Measurements from ENCODE around the gene ASL. TPM values are rescaled to one million over a fixed set of nuclear protein-coding genes. Genes with fewer than 3 reads are reported as not detected.

Gene ASL
- total RNA-seq, result 60.8 and 67.3 TPM in 2 replicates

DNA sequence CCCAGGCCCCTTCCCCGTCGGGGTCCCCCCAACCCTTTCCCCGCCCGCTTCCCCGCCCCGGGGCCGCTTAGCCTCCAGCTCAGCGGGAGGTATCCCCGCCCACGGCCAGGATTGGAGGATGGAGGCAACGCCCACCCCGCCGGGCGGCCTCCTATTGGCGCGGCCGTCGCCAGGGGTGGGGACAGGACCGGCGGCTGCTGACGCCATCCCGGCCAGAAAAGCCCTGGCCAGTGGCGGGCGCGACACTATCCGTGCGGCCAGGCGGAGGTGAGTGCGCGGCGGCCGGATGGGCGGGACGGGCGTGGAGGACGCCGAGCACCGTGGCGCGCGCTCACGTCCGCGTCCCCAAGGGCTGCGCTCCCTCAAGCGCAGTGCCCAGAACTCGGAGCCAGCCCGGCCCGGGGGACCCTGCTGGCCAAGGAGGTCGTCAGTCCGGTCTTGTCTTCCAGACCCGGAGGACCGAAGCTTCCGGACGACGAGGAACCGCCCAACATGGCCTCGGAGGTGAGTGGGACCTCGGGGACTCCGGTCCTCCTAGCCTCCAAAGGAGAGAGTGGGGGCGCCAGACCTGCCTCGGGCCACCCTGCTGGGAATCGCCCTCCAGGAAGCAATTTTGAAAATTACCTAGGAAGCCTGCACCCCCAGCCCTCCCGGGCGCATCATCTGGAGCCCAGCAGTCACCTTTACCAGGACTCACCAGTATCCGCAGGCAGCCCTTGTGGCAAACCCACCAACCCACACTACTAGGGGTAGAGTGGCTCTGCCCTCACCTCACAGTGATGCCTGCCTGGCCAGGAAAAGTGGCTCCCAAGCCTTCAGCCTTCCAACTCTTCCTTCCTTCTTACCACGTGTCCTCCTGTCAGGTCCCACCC lies at the start of gene ASL:
Gene ASL (plus strand): TSS at position 230 of the 872 bp plus-strand sequence. CDS start 263 bp downstream, at position 493.

DNA sequence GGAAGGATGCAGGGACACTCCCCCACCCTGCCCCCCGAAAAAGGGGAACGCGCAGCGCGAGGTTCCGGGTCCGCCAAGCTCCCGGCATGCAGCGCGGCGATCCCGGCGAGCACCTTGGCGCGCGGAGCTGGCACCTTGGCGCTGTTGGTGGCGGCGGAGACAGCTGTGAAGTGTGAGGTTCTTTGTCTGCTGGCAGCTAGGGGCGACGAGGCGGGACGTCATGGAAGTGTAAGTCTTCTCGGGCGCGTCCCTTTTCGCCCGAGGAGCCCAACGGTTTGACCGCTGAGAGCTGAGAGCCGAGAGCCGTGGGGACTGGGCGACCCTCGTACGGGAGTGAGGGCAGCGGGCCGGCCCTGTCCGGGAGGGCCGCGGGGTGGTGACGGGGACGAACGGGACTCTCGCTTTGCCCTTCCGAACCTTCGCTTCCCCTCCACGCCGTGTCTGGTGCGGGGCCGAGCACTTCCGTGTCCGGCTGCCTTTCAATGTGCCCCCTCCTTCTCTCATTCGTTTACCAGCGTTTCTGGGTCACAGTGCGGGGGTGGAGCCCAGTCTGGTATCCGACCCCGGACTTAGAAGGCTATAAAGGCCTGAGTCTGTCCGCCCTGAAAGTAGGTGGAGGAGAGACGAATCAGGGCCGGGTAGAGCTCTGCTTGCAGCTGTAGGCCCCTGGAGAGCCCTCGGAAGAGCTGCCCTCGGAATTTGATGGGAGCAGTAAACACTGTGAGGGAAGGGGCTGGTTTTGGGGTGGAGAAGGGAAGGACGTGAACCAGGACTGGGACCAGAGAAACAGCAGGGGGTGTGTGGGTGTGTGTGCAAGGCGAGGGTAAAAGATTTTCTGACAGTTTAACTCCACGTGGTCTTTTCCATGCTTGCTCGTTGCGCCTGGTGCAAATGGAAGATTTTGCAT lies 39.4 kb downstream of the ASL start, which contains the start of gene CRCP:
Gene CRCP (plus strand): TSS at position 105 of the 907 bp plus-strand sequence. CDS start 116 bp downstream, at position 221.

Other genes starting within 250 kb of the ASL start
- 15.1 and 19.5 TPM in 2 replicates for gene VKORC1L1, start 202.7 kb upstream of the ASL start, total RNA-seq
- 19.2 and 33.0 TPM in 2 replicates for gene GUSB, start 93.6 kb upstream of the ASL start, total RNA-seq
- 38.7 and 40.9 TPM in 2 replicates for gene CRCP, start 39.0 kb downstream of the ASL start, total RNA-seq
- 136 and 227 TPM in 2 replicates for gene TPST1, start 129.5 kb downstream of the ASL start, total RNA-seq